CD14-positive monocyte (primary cell): ENCODE measurements around the gene PDXP. TPM values are rescaled to one million over a fixed set of nuclear protein-coding genes. Genes with fewer than 3 reads are reported as not detected.

Experiments
- DNase-seq, 3 donors: peaks; one replicate each; pipeline ENCODE4 v3.0.0-alpha.2; 2011 to 2022
- H2AFZ ChIP-seq: 2 replicates; pipeline ENCODE4 v1.6.0; 2012; ENCODE audit warnings: mild to moderate bottlenecking, low read depth, low read length, inconsistent platforms; ENCODE audit not compliant: insufficient read depth, poor library complexity, severe bottlenecking
- H3K27ac ChIP-seq, 2 donors: 1 replicate in 1 of 2; 2 replicates in 1 of 2; pipeline ENCODE4 v1.5.1; 2012 to 2013; ENCODE audit warnings: low read length in 2 of 2, control low read depth in 1 of 2, inconsistent platforms in 1 of 2, low read depth in 1 of 2, mild to moderate bottlenecking in 1 of 2
- H3K27me3 ChIP-seq, 2 donors: one replicate each; pipeline versions ENCODE4 v1.6.0 to v1.6.1; 2011 to 2013; ENCODE audit warnings: low read length in 2 of 2; ENCODE audit not compliant: control insufficient read depth in 2 of 2, insufficient read depth in 2 of 2
- H3K36me3 ChIP-seq, 2 donors: replicated peaks in 1 of 2; 1 replicate in 1 of 2; 2 replicates in 1 of 2; pipeline versions ENCODE4 v1.5.1 to v1.6.1; 2012 to 2013; ENCODE audit warnings: low read length in 2 of 2, control low read depth in 1 of 2, inconsistent platforms in 1 of 2, mild to moderate bottlenecking in 1 of 2; ENCODE audit not compliant: insufficient read depth in 2 of 2, control insufficient read depth in 1 of 2
- H3K4me1 ChIP-seq, 2 donors: 1 replicate in 1 of 2; 2 replicates in 1 of 2; pipeline versions ENCODE4 v1.5.1 to v1.6.1; 2012 to 2013; ENCODE audit warnings: low read length in 2 of 2, control low read depth in 1 of 2, inconsistent platforms in 1 of 2, mild to moderate bottlenecking in 1 of 2, moderate library complexity in 1 of 2; ENCODE audit not compliant: insufficient read depth in 2 of 2, control insufficient read depth in 1 of 2
- H3K4me2 ChIP-seq: replicated peaks from 2 replicates; pipeline ENCODE3; 2012; ENCODE audit warnings: low read length, moderate library complexity, mild to moderate bottlenecking; ENCODE audit not compliant: poor library complexity, severe bottlenecking; ENCODE audit errors: extremely low read depth
- H3K4me3 ChIP-seq, 3 experiments: fragments of 200-600 bp in 1 of 3; sonication (generic) in 1 of 3; replicated peaks in 1 of 3; 1 replicate in 2 of 3; 2 replicates in 1 of 3; pipeline ENCODE4 v1.5.1; 2011 to 2013; ENCODE audit warnings: low read length in 3 of 3, mild to moderate bottlenecking in 3 of 3, control low read depth in 2 of 3, low read depth in 2 of 3, inconsistent platforms in 1 of 3, moderate library complexity in 1 of 3
- H3K79me2 ChIP-seq: 2 replicates; pipeline ENCODE4 v1.6.0; 2012; ENCODE audit warnings: mild to moderate bottlenecking, control low read depth, inconsistent platforms, low read length, moderate library complexity; ENCODE audit not compliant: insufficient read depth
- H3K9ac ChIP-seq: 2 replicates; pipeline ENCODE4 v1.6.0; 2017; ENCODE audit warnings: low read length, mild to moderate bottlenecking; ENCODE audit not compliant: insufficient read depth, poor library complexity, severe bottlenecking
- H3K9me3 ChIP-seq, 2 donors: replicated peaks in 1 of 2; 1 replicate in 1 of 2; 2 replicates in 1 of 2; pipeline versions ENCODE4 v1.5.1 to v1.6.1; 2012 to 2013; ENCODE audit warnings: low read length in 2 of 2, control low read depth in 1 of 2; ENCODE audit not compliant: control insufficient read depth in 1 of 2, insufficient read depth in 1 of 2
- H4K20me1 ChIP-seq: 2 replicates; pipeline ENCODE4 v1.6.0; 2012; ENCODE audit warnings: mild to moderate bottlenecking, low read length, control low read depth, moderate library complexity; ENCODE audit not compliant: insufficient read depth
- H3K27ac Mint-ChIP-seq, 7 donors: one replicate each; pipeline ENCODE4 v1.8.0; 2020; ENCODE audit warnings: mild to moderate bottlenecking in 7 of 7, mixed read lengths in 7 of 7, moderate library complexity in 6 of 7, inconsistent platforms in 2 of 7
- H3K27me3 Mint-ChIP-seq, 3 donors: one replicate each; pipeline ENCODE4 v1.8.0; 2021 to 2022; ENCODE audit warnings: low read depth in 3 of 3, mild to moderate bottlenecking in 3 of 3, mixed read lengths in 3 of 3, moderate library complexity in 3 of 3, inconsistent platforms in 1 of 3
- H3K36me3 Mint-ChIP-seq, 2 donors: one replicate each; pipeline ENCODE4 v1.8.0; 2020; ENCODE audit warnings: mixed read lengths in 2 of 2, inconsistent platforms in 1 of 2, mild to moderate bottlenecking in 1 of 2
- H3K4me1 Mint-ChIP-seq: one replicate; pipeline ENCODE4 v1.8.0; 2020; ENCODE audit warnings: mild to moderate bottlenecking, mixed read lengths
- H3K4me3 Mint-ChIP-seq, 2 donors: one replicate each; pipeline ENCODE4 v1.8.0; 2020; ENCODE audit warnings: mild to moderate bottlenecking in 2 of 2, mixed read lengths in 2 of 2, moderate library complexity in 1 of 2
- H3K9me3 Mint-ChIP-seq, 7 donors: one replicate each; pipeline ENCODE4 v1.8.0; 2020 to 2022; ENCODE audit warnings: mixed read lengths in 7 of 7, mild to moderate bottlenecking in 6 of 7, moderate library complexity in 6 of 7, inconsistent platforms in 2 of 7
- WGBS: methylation state at CpG from one replicate; pipeline ENCODE4 v1.1.5; 2013; ENCODE audit warnings: missing lambda C conversion rate; ENCODE audit not compliant: insufficient coverage; 5-methylcytosine and 5-hydroxymethylcytosine counted together
- intact Hi-C, 2 donors: fragments of 100-400 bp; cut with micrococcal nuclease; formaldehyde crosslinking; loops; one replicate each; pipeline versions ENCODE4 v1.15.0 to v1.15.1; 2023
- polyA plus RNA-seq, 3 donors: library from polyadenylated mRNA; depleted of rRNA in 1 of 3; unstranded in 2 of 3; stranded (reverse) in 1 of 3; fragments of 300-500 nt in 2 of 3; fragments of >200 nt in 1 of 3; fragmentation: Illumina TruSeq in 2 of 3; gene quantifications; 1 replicate in 2 of 3; 2 replicates in 1 of 3; pipeline ENCODE4 v1.2.3, GENCODE V29; 2012 to 2021
- TF ChIP-seq, protein P1 (sequence below): fragments of 200-600 bp; IDR thresholded peaks from one replicate; pipeline ENCODE4 v1.8.0; 2022; ENCODE audit warnings: antibody characterized with exemption, mild to moderate bottlenecking

Gene PDXP
- polyA plus RNA-seq, 3 donors, result 1.0 to 4.7 (median 4.3) TPM

DNA sequence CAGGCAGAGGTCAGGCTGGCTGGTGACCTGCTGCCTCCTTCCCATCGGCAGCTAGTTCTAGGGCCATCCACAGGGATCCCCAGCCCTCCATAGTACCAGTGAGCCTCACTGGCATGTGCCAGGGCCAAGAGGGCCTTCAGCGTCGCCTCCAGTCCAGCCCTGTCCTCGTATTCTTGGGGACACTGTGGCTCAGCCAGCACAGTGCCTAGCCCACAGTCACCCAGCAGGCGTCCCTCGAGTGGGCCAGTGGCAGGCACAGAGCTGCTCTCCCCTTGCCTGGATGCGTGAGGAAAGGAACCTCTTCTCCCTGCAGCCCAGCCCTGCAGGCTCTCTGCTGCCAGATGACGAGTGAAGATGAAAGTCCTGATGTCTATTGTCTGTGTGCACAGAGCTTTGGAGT, 29.7 kb upstream of the PDXP start:
- Histone ChIP-seq H3K9me3 (no peaks in the 10 kb centered on the region), H3K79me2 (peaks cover 3% of the 10 kb centered on the region), H3K4me1 (peaks cover 48 to 55% of the 10 kb centered on the region in 2 donors), H3K9ac (no peak overlapping the region), H3K27me3 (no peaks in the 10 kb centered on the region), H4K20me1 (no peaks in the 10 kb centered on the region), H3K4me2 (no peak overlapping the region), H2AFZ (no peak overlapping the region), H3K4me3 (no peak overlapping the region), H3K36me3 (peaks cover 40 to 58% of the 10 kb centered on the region in 2 donors), H3K27ac (no peak overlapping the region)
- no peak for DNase-seq
- H3K36me3 Mint-ChIP-seq, result peaks cover 46 to 68% of the 10 kb centered on the region in 2 donors
- 97% methylated on average over 7 of the region's 8 CpGs for WGBS
- intact Hi-C loops, result no loop called here
- H3K9me3 Mint-ChIP-seq, result no peaks in the 10 kb centered on the region
- TF ChIP-seq, protein P1, sequence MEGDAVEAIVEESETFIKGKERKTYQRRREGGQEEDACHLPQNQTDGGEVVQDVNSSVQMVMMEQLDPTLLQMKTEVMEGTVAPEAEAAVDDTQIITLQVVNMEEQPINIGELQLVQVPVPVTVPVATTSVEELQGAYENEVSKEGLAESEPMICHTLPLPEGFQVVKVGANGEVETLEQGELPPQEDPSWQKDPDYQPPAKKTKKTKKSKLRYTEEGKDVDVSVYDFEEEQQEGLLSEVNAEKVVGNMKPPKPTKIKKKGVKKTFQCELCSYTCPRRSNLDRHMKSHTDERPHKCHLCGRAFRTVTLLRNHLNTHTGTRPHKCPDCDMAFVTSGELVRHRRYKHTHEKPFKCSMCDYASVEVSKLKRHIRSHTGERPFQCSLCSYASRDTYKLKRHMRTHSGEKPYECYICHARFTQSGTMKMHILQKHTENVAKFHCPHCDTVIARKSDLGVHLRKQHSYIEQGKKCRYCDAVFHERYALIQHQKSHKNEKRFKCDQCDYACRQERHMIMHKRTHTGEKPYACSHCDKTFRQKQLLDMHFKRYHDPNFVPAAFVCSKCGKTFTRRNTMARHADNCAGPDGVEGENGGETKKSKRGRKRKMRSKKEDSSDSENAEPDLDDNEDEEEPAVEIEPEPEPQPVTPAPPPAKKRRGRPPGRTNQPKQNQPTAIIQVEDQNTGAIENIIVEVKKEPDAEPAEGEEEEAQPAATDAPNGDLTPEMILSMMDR, result no peak
- peaks cover 59% of the 10 kb centered on the region for H3K4me1 Mint-ChIP-seq
- peak overlapping the region in 1 of 7 donors; percentile 63 for H3K27ac Mint-ChIP-seq
- no peak overlapping the region for H3K4me3 Mint-ChIP-seq
- peaks cover 0 to under 1% (median 0%) of the 10 kb centered on the region in 3 donors for H3K27me3 Mint-ChIP-seq

DNA sequence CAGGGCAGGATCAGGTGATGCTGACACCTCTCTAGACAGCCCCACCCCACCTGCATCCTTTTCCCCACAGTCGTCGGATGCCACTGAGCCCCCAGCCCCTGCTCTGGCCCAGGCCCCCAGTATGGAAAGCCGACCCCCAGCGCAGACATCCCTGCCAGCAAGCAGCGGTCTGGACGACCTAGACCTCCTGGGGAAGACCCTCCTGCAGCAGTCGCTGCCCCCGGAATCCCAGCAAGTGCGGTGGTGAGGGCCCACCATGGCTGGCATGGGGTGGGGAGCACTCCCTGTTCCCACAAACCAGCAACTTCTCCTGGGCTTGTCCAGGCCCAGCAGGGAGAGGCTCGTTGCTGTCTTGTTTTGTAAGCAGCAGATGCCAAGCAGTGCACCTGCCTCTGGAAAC, 28.6 kb upstream of the PDXP start:
- 99% methylated on average over 8 of the region's 10 CpGs for WGBS
- no peak overlapping the region for H3K27ac Mint-ChIP-seq
- H3K27ac ChIP-seq, result no peak overlapping the region

More for the DNA sequence above, 28.6 kb upstream of the PDXP start:
- H3K36me3 Mint-ChIP-seq, result peaks cover 42 to 57% of the 10 kb centered on the region in 2 donors
- Histone ChIP-seq H3K4me1 (peaks cover 57 to 65% of the 10 kb centered on the region in 2 donors), H2AFZ (no peak overlapping the region), H3K79me2 (peaks cover 7% of the 10 kb centered on the region), H3K9ac (no peak overlapping the region), H3K36me3 (peaks cover 37 to 51% of the 10 kb centered on the region in 2 donors), H3K4me3 (no peak overlapping the region), H3K27me3 (no peaks in the 10 kb centered on the region), H4K20me1 (no peaks in the 10 kb centered on the region), H3K9me3 (no peaks in the 10 kb centered on the region), H3K4me2 (no peak overlapping the region)
- DNase-seq, result no peak
- no peaks in the 10 kb centered on the region for H3K9me3 Mint-ChIP-seq
- H3K27me3 Mint-ChIP-seq, result peaks cover 0 to 2% (median 0%) of the 10 kb centered on the region in 3 donors
- TF ChIP-seq, protein P1, result no peak
- H3K4me1 Mint-ChIP-seq, result peaks cover 67% of the 10 kb centered on the region
- intact Hi-C loops, result no loop called here
- no peak overlapping the region for H3K4me3 Mint-ChIP-seq
